ENCODE measurements around the gene TXLNA.

DNA sequence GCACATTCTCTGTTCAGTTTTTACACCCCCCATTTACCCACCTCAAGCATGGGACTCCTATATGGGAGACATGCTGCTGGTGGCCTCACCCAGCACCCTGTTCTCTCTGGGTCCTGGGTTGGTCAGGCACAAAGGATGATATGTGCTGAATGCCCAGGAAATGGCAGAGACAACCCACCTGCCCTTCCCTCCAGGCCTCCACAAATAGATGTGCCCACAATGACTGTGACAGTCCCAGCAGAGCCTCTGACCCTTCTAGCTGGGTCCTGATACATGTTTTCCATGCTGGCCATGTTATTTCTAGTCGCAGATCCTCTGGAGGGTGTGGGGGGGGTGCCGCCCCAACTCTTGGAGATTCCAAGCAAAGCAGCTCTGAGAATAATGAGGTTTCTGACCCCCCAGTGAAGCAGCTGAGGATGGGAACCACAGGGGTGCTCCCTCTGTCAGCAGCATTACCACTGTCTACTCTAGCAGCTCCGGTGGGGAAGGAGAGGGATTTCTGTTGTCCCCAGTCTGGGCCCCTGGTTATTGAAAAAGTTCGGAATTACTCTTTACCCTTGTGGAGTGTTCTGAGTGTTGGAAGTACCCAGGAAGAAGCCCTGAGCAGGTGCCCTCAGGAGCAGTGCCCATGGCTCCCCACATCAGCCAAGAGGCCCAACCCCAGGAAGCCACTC, 19.7 kb downstream of the TXLNA start:
- TF ChIP-seq CTCF (conservative IDR thresholded peaks at IDR 0.05; ENCODE audit: low read length) (no peak), EZH2phosphoT487 (IDR thresholded peaks at IDR 0.05; ENCODE audit: borderline replicate concordance) (no peak)
